Measurements from ENCODE around the gene CD74. TPM values are rescaled to one million over a fixed set of nuclear protein-coding genes. Genes with fewer than 3 reads are reported as not detected.
A peak's percentile ranks its signal among the peaks of the same experiment; 100 is the strongest.

CD74 gene
- total and polyA plus RNA-seq, 2 of the 13 experiments (the other 11 are each of a cell fraction or from before 2014, with no cell fraction given) = 34.1 to 84.4 TPM

GRCh38 chr5:150412319-150413175 lies at the start of gene CD74 (continued):
- TF ChIP-seq KIAA2018 (CRISPR knock-in tag; IDR thresholded peaks at IDR 0.05; ENCODE audit: borderline replicate concordance) (0 out of 2 replicates have a peak, but pooled peaks have one; percentile 65), NR2C2 (CRISPR knock-in tag; IDR thresholded peaks at IDR 0.05; ENCODE audit: borderline replicate concordance) (0 out of 2 replicates have a peak, but pooled peaks have one; percentile 40), SMAD1 (CRISPR knock-in tag; IDR thresholded peaks at IDR 0.05; ENCODE audit: borderline replicate concordance, low read depth) (no peak), ZNF318 (CRISPR knock-in tag; IDR thresholded peaks at IDR 0.05) (peak; percentile 18; the same call in 1 of the 2 replicates), ESRRA (CRISPR knock-in tag; IDR thresholded peaks at IDR 0.05; ENCODE audit: low read depth) (0 out of 2 replicates have a peak, but pooled peaks have one; percentile 14), GMEB1 (CRISPR knock-in tag; IDR thresholded peaks at IDR 0.05; ENCODE audit: borderline replicate concordance) (peak; percentile 47)

Measured in HepG2 (cell line).